ENCODE results near the gene CLPTM1L. TPM values are rescaled to one million over a fixed set of nuclear protein-coding genes. Genes with fewer than 3 reads are reported as not detected.
"Not testable (repeated sequence)": the region's sequence is repeated elsewhere in the genome, so short reads cannot be mapped to it uniquely, and the experiment has no call there.

Gene CLPTM1L
- total RNA-seq, 2 donors from 2014 or later: 117 to 155 TPM

DNA sequence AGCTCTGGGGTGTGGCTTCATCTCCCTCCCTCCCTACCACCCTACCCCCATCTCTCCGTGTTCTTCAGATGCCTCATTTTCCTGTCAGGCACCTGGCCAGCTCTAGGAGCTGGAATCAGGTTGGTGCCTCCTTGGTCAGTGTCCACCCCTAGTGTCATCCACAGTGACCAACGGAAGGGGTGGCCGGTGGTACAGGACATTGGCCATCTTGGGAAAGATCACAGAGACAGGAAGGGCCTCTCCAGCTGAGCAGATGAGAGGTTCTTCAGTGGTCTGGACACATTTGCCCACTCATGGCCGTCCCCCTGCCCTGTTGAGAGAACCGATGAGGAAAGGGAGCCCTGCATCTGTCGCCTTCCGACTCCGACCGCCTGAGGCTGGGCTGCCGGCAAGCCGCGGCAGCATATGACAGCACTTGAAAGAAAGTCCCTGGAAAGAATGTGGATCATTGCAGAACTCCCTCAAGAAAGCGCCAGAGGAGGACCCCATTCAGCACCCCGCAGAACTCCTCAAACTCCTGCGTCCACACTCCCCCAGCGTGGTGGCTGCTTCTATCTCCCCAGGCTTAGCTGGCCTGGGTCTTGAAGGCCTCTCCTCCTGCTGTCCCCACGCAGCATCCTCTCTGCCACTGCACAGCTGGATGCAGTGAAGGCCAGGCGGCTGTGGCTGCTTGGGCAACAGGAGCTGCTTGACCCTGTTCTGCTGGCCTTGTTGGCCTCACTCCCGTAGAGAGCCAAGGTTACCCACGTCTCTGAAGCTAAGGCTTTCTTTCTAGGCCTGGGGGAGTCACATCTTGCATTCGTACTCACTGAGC, 1.9 kb upstream of the CLPTM1L start:
- ATAC-seq (ENCODE audit: insufficient number of reproducible peaks, low FRiP score, low read depth) (no peak), DNase-seq (ENCODE audit: low spot score) (no peak)
- H3K27ac ChIP-seq: no peak overlapping the region
- H3K36me3 ChIP-seq: no peaks in the 10 kb centered on the region
- H3K27me3 ChIP-seq (replicated peaks; ENCODE audit: insufficient read depth): no peaks in the 10 kb centered on the region
- peaks cover 14 to 23% of the 10 kb centered on the region in 2 donors for H3K4me1 ChIP-seq (ENCODE audit: control insufficient read depth in 1 of 2, low read depth in 2 of 2)
- no peaks in the 10 kb centered on the region for H3K9me3 ChIP-seq
- TF ChIP-seq, protein P1, sequence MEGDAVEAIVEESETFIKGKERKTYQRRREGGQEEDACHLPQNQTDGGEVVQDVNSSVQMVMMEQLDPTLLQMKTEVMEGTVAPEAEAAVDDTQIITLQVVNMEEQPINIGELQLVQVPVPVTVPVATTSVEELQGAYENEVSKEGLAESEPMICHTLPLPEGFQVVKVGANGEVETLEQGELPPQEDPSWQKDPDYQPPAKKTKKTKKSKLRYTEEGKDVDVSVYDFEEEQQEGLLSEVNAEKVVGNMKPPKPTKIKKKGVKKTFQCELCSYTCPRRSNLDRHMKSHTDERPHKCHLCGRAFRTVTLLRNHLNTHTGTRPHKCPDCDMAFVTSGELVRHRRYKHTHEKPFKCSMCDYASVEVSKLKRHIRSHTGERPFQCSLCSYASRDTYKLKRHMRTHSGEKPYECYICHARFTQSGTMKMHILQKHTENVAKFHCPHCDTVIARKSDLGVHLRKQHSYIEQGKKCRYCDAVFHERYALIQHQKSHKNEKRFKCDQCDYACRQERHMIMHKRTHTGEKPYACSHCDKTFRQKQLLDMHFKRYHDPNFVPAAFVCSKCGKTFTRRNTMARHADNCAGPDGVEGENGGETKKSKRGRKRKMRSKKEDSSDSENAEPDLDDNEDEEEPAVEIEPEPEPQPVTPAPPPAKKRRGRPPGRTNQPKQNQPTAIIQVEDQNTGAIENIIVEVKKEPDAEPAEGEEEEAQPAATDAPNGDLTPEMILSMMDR (IDR thresholded peaks at IDR 0.05): no peak
- H3K4me3 ChIP-seq: no peak overlapping the region

DNA sequence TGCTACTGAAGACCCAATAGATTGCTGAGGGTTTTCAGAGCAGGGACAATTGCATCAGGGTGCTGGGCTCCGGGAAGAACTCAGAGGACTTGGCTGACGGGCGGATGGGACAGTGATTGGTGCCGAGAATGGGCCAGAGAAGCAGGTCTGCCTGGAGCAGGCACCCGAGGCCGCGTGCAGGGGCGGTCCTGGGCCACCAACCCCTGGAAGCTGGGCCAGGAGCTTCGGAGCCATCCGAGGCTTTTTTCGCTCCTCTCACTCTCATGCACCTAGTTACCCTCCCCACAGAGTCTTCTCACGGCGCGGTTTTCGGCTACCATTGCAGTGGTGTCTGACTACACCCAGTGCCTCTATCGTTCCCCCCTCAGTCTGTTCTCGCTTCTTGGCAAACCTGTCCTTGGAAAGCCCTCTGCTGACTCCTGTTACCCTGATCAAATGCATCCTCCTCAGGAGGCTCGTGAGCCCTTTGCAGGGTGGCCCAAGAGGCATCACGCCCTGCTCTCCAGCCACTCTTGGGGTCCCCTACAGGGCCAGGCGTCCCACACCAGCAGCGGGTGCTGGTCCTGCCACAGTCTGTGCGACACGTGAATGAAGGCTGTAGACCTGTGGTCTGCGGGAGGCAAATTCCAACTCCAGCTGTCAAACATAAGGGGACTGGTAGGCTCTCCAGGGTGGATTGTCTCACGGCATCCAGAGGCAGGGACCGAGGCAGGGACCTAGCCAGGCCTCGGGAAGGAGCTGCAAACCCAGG, 1.2 kb upstream of the CLPTM1L start:
- TF ChIP-seq, protein P1 (IDR thresholded peaks at IDR 0.05): no peak
- ATAC-seq (ENCODE audit: insufficient number of reproducible peaks, low FRiP score, low read depth) (no peak), DNase-seq (ENCODE audit: low spot score) (no peak)
- H3K4me3 ChIP-seq: peak overlapping the region; percentile 100
- peaks cover 14 to 23% of the 10 kb centered on the region in 2 donors for H3K4me1 ChIP-seq (ENCODE audit: control insufficient read depth in 1 of 2, low read depth in 2 of 2)
- no peaks in the 10 kb centered on the region for H3K9me3 ChIP-seq
- H3K27me3 ChIP-seq (replicated peaks; ENCODE audit: insufficient read depth): no peaks in the 10 kb centered on the region
- peaks cover 6% of the 10 kb centered on the region for H3K36me3 ChIP-seq
- no peak overlapping the region for H3K27ac ChIP-seq

DNA sequence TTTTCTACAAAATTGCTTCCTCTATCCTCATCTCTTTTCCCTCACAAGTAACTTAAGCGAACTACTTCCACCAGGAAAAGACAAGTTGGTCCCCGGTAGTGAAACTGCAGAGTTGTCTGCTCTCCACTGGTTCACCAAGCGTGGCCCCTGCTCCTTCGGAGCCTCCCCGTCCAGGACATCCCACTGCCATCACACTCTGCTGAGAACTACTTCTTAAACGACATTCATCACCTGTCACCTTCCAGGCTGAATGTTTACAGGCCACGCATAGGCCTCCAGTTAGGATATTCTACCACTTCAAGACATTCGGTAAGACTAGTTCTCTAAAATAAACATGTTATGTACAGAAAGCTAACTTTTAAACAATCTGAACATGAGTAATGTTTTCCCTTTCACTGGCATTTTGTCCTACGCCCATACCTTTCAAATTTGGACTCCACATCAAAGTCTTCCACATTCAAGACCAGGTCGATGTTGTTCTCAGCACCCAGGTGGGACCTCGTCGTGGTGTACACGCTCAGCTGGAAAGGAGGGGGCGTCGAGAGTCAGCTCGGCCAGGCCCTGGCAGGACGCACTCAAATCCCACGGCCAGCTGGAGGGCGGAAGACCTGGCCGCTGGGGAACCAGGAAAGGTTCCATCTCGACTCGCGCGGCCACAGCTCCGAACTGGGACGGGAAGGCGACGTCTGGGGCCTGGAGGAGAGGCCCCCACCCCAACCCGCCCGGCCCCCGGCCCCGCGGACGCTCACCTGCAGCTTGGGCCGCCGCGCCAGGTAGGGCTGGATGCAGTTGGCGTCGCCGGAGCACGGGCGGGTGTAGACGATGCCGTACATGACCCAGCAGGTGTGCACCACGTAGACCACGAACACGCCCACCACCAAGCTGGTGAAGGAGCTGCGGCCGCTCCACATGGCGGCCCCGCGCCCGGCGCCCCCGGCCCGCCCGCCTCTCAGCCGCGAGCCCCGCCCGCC, 683 bp downstream of the CLPTM1L start:
- no peak overlapping the region for H3K27ac ChIP-seq

DNA sequence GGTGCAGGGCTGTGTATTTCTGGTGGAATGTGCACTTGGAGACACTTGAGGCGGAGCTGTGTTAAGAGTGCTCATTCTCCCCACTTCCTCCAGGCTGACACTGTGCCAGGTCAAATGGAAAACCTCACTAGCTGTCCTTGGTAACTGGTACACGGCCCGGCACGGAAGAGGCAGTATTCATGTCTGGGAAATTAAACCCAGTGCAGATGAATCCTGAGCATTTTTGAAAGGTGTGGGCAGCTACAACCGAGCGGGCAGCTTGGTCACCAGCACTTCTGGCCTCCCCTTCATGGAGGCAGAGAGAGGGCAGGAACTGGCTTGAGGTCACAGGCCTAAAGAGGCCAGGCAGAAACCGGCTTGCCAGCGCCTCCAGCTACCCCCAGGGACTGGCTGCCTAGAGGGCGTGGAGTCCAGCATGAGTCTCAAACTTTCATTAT, 1.6 kb downstream of the CLPTM1L start:
- ATAC-seq (ENCODE audit: insufficient number of reproducible peaks, low FRiP score, low read depth): no peak
- Histone ChIP-seq H3K27ac (no peak overlapping the region), H3K9me3 (no peaks in the 10 kb centered on the region), H3K4me3 (no peak overlapping the region), H3K27me3 (replicated peaks; ENCODE audit: insufficient read depth) (no peaks in the 10 kb centered on the region), H3K4me1 (ENCODE audit: control insufficient read depth in 1 of 2, low read depth in 2 of 2) (peaks cover 14 to 23% of the 10 kb centered on the region in 2 donors), H3K36me3 (peaks cover 25% of the 10 kb centered on the region)
- no peak for DNase-seq (ENCODE audit: low spot score)
- TF ChIP-seq, protein P1 (IDR thresholded peaks at IDR 0.05): no peak

More for the DNA sequence above, 683 bp downstream of the CLPTM1L start:
- ATAC-seq (ENCODE audit: insufficient number of reproducible peaks, low FRiP score, low read depth): no peak
- TF ChIP-seq, protein P1 (IDR thresholded peaks at IDR 0.05): no peak
- no peak for DNase-seq (ENCODE audit: low spot score)
- Histone ChIP-seq H3K4me3 (peak overlapping the region; percentile 89), H3K4me1 (ENCODE audit: control insufficient read depth in 1 of 2, low read depth in 2 of 2) (peaks cover 14 to 23% of the 10 kb centered on the region in 2 donors), H3K27me3 (replicated peaks; ENCODE audit: insufficient read depth) (no peaks in the 10 kb centered on the region), H3K9me3 (no peaks in the 10 kb centered on the region), H3K36me3 (peaks cover 19% of the 10 kb centered on the region)

DNA sequence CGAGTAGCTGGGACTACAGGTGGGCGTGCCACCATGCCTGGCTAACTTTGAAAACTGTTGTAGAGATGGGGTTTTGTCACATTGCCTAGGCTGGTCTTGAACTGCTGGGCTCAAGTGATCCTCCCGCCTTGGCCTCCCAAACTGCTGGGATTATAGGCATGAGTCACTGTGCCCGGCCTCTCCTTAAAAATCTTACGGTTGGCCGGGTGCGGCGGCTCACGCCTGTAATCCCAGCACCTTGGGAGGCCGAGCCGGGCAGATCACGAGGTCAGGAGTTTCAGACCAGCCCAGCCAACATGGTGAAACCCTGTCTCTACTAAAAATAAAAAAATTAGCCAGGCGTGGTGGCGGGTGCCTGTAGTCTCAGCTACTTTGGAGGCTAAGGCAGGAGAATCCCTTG, 2.2 kb downstream of the CLPTM1L start:
- H3K27me3 ChIP-seq (replicated peaks; ENCODE audit: insufficient read depth); H3K4me3 ChIP-seq; ATAC-seq (ENCODE audit: insufficient number of reproducible peaks, low FRiP score, low read depth); H3K9me3 ChIP-seq; DNase-seq (ENCODE audit: low spot score); H3K27ac ChIP-seq: not testable (repeated sequence)
- Histone ChIP-seq H3K4me1 (ENCODE audit: control insufficient read depth in 1 of 2, low read depth in 2 of 2) (peaks cover 14 to 23% of the 10 kb centered on the region in 2 donors), H3K36me3 (peaks cover 30% of the 10 kb centered on the region)
